ENCODE results near the gene PPP2R3C.

- TF ChIP-seq CTCF (conservative IDR thresholded peaks at IDR 0.05; ENCODE audit: low read length) (no peak), EZH2phosphoT487 (IDR thresholded peaks at IDR 0.05; ENCODE audit: borderline replicate concordance) (no peak)
Measured at GRCh38 chr14:35124127-35124526, 2.3 kb upstream of the PPP2R3C start.

All from Loucy (cell line).